LHCN-M2 (cell line): ENCODE results near the gene LRCOL1. TPM values are rescaled to one million over a fixed set of nuclear protein-coding genes. Genes with fewer than 3 reads are reported as not detected.

Experiments
- DNase-seq: peaks from one replicate; pipeline ENCODE4 v3.0.0-alpha.2; 2012; ENCODE audit warnings: low read depth
- polyA plus RNA-seq: library from polyadenylated mRNA; unstranded; fragments of >200 nt; gene quantifications from one replicate; pipeline ENCODE4 v1.2.1, GENCODE V29; 2012; ENCODE audit warnings: missing spikeins
- total RNA-seq: library from RNA; depleted of rRNA; stranded (reverse); fragments of >200 nt; gene quantifications from 2 replicates; pipeline ENCODE4 v1.2.3, GENCODE V29; 2014; rRNA removed

Gene LRCOL1
- total RNA-seq = not detected in 2 replicates
- not detected for polyA plus RNA-seq

GRCh38 chr12:132610051-132610759 lies at the start of gene LRCOL1:
Gene LRCOL1 (minus strand): TSS chr12:132610582. CDS start chr12:132606251, 4,331 bp downstream.
- DNase-seq = no peak

DNA sequence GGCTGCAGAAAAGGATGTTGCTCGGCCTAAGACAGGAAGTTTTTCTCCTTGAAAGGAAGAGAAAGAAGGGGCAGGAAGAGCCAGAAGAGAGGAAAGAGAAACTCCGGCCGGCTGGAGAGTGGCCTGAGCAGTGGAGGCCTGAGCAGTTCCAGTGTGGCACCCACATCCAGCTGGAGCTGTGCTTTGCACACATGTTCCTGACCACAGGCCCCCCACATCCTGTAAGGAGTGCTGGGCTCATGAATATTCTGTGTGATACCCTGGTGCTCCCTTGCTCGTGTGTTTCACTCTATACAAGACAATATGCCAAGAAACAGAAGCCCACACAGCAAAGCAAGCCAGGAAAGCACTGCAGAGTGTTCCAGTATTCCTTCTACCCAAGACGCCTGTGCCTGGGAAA lies 49.7 kb upstream of the LRCOL1 start:
- DNase-seq = no peak

DNA sequence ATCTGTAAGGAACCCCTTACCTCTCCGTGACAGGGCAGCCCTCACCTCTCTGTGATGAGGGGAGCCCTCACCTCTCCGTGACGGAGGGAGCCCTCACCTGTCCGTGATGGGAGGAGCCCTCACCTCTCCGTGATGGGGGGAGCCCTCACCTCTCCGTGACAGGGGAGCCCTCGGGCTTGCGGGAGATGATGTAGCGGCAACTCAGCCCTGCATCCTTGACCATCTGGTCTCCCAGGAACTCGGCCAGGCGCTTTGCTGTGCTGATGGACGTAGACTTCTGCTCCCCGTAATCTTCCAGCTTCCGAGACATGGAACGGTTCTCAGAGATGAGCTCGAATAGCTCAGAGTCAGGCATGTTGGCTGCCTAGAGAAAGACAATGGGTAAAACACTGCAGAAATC lies 48.8 kb upstream of the LRCOL1 start:
- no peak for DNase-seq

DNA sequence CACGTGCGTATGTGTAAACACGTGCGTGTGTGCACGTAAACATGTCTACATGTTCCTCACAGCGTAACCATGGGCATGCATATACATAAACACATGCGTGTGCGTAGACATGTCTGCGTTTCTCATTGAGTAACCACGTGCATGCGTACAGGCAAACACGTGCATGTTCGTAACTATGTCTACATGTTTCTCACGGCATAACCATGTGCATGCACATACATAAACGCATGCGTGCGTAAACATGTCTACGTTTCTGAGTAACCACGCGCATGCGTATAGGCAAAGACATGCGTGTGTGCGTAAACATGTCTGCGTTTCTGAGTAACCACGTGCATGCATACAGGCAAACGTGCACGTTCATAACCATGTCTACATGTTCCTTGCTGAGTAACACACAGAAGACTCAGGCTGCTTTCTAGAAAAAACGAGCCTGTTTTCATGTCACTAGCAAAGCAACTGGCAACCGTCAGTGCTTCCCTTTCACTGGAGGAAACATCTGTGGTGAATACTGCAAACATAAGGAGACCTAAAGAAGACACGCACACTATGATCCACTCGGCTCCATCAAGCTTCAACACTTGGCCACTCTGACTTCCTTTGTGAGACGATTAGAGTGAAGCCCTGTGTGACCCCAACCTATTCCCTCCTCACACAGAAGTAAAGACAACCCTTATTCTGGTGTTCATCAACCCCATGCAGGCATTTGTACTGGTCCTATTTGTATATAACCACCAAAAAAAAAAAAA lies 47.9 kb upstream of the LRCOL1 start:
- no peak for DNase-seq

- DNase-seq = no peak
Observed at GRCh38 chr12:132657004-132657727, 46.8 kb upstream of the LRCOL1 start.

DNA sequence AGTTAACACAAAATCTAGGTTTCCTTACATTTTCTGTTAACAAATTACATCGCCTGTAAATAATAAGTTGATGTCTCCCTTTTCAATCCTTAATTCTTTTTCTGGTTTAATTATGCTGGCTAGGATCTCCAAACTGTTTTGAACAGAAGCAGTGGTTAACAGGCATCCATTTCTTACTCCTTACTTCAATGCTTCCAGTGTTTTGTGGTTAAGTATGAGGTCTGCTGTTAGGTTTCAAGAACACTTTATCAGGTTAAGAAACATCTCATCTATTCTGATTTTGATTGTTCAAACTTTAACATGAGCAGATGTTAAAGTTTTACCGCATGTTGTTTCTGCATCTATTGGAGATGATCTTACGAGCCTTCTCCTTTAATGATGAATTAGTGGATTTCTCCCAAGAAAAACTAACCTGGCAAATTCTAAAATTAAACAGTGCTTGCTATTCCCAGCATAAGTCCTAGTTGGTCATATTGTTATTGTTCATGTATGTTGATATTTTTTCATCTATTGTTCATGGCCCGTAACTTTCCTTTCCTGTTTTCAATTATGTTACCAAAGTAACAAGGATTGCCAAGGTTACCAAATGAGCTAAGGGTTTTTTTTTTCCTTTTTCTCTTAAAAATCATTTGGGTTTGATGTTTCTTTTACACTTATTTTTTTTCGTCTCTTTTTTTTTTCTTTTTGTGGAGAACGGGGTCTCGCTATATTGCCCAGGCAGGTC lies 43.3 kb upstream of the LRCOL1 start:
- no peak for DNase-seq

GRCh38 chr12:132651444-132652100 lies 41.2 kb upstream of the LRCOL1 start:
- DNase-seq = no peak

GRCh38 chr12:132649226-132649945 lies 39.0 kb upstream of the LRCOL1 start:
- DNase-seq = no peak

DNA sequence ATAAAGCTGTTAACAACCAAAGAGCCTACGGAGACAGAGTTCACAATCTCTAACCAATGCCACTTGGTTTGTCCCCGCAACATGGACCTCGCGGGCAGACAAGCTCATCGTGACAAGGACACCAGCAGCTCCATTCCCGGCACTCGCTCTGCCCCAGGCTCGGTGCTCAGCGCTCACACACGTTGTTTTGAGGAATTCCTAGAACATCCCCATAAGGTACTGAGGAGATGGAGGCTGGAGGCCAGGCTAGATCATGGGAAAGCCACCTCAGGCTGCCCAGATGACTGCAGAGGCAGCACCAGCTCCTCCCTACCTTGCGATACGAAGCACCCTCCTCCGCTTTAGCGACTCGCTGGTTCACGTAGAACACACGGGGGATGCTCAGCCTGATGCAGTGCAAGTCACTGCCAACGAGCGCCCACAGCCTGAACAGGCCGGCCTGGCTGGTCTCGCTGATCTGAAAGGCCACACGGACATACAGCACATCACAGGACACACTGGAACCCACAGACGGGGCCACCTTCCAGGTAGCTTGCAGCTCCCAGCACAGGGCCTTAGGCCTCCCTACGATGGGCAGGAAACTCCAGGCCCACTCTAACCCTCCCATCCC lies 38.3 kb upstream of the LRCOL1 start:
- DNase-seq = no peak

- no peak for DNase-seq
Observed at GRCh38 chr12:132647858-132648257, 37.5 kb upstream of the LRCOL1 start.

DNA sequence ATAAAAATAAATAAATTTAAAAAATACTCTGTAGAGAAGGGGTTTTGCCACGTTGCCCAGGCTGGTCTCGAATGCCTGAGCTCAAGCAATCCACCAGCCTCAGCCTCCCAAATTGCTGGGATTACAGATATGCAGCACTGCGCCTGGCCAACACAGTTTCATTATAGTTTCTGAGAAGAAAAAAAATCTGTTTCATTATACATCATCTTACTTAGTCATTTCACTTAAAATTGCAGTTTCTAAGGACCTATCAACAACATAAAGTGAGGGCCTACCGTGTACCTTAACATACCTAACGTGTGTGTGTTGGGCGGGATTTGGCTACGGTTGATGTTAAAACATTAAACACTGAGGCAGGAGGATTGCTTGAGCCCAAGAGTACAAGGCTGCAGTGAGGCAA lies 36.5 kb upstream of the LRCOL1 start:
- DNase-seq = no peak

DNA sequence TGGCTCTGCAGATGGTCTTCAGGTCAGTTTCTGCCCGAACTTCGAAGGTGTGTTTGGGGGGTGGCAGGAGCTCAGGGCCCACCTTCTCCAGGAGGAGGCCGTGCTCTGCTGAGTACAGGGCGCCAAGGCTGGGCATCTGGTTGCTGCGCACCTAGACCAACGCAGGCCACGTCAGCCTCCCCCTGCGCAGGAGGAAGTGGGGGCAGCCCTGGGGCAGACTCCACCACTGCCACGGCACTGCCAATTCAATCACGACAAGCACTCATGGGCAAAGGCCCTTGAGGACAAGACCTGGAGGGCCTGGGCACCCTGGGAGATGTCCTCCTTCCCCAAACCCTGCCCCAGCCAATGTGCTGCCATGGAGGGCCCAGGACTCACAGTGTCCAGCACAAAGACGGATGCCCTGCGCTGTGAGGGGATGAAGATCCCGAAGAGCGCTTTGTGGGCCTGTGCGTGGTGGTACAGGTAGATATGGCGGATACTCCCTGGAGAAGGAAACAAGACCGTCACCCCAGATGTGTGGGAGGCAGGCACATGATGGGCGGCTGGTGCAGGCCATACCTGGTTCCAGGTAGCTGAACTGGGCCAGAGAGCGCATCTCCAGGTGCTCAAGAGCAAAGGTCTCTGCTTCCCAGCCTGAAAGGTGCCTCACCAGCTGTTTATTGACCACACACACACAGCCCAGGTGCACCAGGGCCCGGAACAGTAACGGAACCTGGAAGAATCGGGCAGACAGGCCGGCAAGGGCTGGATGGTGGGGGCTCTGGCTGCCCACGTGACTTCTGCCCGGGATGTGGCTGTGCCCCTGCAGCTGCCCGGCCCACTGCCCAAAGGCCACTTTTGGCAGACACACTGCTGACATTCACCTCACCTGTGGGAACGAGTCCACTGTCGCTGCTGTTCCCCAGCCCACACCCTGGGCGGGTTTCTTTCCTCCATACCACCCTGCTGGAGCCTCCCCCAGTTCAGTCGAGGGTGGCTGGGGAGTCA lies 32.8 kb upstream of the LRCOL1 start:
- DNase-seq = no peak

- DNase-seq = no peak
Observed at GRCh38 chr12:132641811-132642650, 31.6 kb upstream of the LRCOL1 start.

- DNase-seq = no peak
Observed at GRCh38 chr12:132640936-132641335, 30.6 kb upstream of the LRCOL1 start.

DNA sequence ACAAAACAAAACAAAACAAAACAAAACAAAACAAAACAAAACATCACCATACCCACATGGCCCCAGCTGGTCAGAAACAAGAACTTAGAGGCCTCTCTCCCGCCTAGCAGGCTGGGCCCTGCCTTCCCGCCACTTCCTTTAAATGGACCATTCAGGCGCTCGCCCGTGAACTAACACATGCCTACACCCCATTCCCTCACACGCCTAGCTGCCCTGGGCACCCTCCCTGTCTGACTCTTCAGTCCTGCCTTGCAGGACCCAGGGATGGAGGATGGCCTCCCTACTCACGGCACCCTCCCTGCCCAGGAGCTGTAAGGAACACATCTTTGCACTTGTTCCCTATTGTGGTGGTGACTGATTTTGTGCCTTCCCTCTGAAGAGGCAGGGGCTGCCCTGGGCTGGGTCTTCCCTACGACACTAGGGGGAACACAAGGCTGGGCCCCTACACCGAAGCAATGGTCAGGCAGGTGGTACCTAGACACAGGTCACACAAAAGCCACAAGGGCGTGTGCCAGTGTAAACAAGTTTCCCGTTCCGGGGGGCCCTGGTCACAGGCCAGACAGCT lies 29.7 kb upstream of the LRCOL1 start:
- DNase-seq = no peak

- peak; percentile 31 for DNase-seq
Observed at GRCh38 chr12:132638541-132639408, 28.4 kb upstream of the LRCOL1 start.

GRCh38 chr12:132637811-132638210 lies 27.4 kb upstream of the LRCOL1 start:
- no peak for DNase-seq
